K562 (cell line): ENCODE data around the gene KRTAP25-1. TPM values are rescaled to one million over a fixed set of nuclear protein-coding genes. Genes with fewer than 3 reads are reported as not detected.

ENCODE experiments used
- ELF4 ChIP-seq: fragments of 450-650 bp; formaldehyde crosslinking; IDR thresholded peaks from 2 replicates; pipeline ENCODE4 v1.4.0; 2022; ENCODE audit warnings: missing genetic modification characterization
- ERF ChIP-seq: fragments of 450-650 bp; formaldehyde crosslinking; IDR thresholded peaks from 2 replicates; pipeline ENCODE4 v1.4.0; 2020; ENCODE audit warnings: mild to moderate bottlenecking, mixed read lengths
- HDGF ChIP-seq: fragments of 450-650 bp; IDR thresholded peaks from 2 replicates; pipeline ENCODE4 v1.6.1; 2016
- HINFP ChIP-seq: fragments of 450-650 bp; conservative IDR thresholded peaks from 2 replicates; pipeline ENCODE4 v1.6.1; 2016; ENCODE audit warnings: missing genetic modification characterization, low read depth, mild to moderate bottlenecking, control low read depth, missing compliant biosample characterization
- KDM1A ChIP-seq, 2 experiments: fragments of 450-650 bp; IDR thresholded peaks; 2 replicates each; pipeline ENCODE4 v1.6.1; 2016; ENCODE audit warnings: mild to moderate bottlenecking in 2 of 2
- MAFG ChIP-seq: fragments of 450-650 bp; conservative IDR thresholded peaks from 2 replicates; pipeline ENCODE4 v1.6.1; 2016; ENCODE audit warnings: missing genetic modification characterization, missing compliant biosample characterization
- RAD21 ChIP-seq, 2 experiments: fragments of 250-450 bp in 1 of 2; fragments of 450-650 bp in 1 of 2; sonication (Bioruptor Pico) in 1 of 2; formaldehyde crosslinking in 1 of 2; IDR thresholded peaks in 1 of 2; conservative IDR thresholded peaks in 1 of 2; 2 replicates each; pipeline versions ENCODE4 v1.4.0 to v1.8.0; 2020 to 2022; ENCODE audit warnings: mild to moderate bottlenecking in 2 of 2, moderate library complexity in 1 of 2
- SAFB ChIP-seq: fragments of 200-400 bp; formaldehyde crosslinking; IDR thresholded peaks from 2 replicates; pipeline ENCODE4 v1.6.1; 2017; ENCODE audit warnings: low read depth, low read length, borderline replicate concordance
- UBTF ChIP-seq, 2 experiments: IDR thresholded peaks; 2 replicates each; pipeline ENCODE4 v1.6.1; 2012; ENCODE audit warnings: improper control_type of control experiment in 2 of 2, low read depth in 2 of 2, low read length in 2 of 2, borderline replicate concordance in 1 of 2
- ZBTB1 ChIP-seq: sonication (generic); formaldehyde crosslinking; IDR thresholded peaks from 2 replicates; pipeline ENCODE4 v1.8.1; 2023; ENCODE audit warnings: missing genetic modification reagents, low read depth, mild to moderate bottlenecking, borderline replicate concordance
- ZC3H8 ChIP-seq: fragments of 450-650 bp; IDR thresholded peaks from 2 replicates; pipeline ENCODE4 v1.6.1; 2017
- polyA plus RNA-seq, 8 experiments: library from polyadenylated mRNA; depleted of rRNA in 4 of 8; stranded (reverse) in 5 of 8; unstranded in 3 of 8; fragments of >200 nt; fragmentation: Nextera tagmentation in 2 of 8; fragmentation: Illumina TruSeq in 1 of 8; extraction: Ambion mirVana in 2 of 8; extraction: Trizol in 1 of 8; gene quantifications; 2 replicates each; pipeline versions ENCODE4 v1.2.1 to v1.2.3, GENCODE V29; 2011 to 2014; ENCODE audit warnings: inconsistent platforms in 1 of 8, missing spikeins in 1 of 8
- total RNA-seq, 7 experiments: library from RNA; depleted of rRNA in 6 of 7; stranded (reverse); fragments of >200 nt in 6 of 7; fragmentation: Illumina TruSeq in 2 of 7; extraction: Trizol in 2 of 7; gene quantifications; 2 replicates each; pipeline versions ENCODE4 v1.2.1 to v1.2.3, GENCODE V29; 2011 to 2021; ENCODE audit warnings: low replicate concordance in 1 of 7

Gene KRTAP25-1
- total and polyA plus RNA-seq, 9 of the 15 experiments (the other 6 are each of a cell fraction or from before 2014, with no cell fraction given) = not detected

- no peak for TF ChIP-seq ZBTB1 (CRISPR knock-in tag)
- TF ChIP-seq HINFP (tag) = no peak
- TF ChIP-seq ERF (CRISPR knock-in tag) = no peak
- no peak for TF ChIP-seq SAFB
- peak; percentile 25 to 59; a peak in 3 of 4 replicates for TF ChIP-seq RAD21 (CRISPR knock-in tag; conservative IDR thresholded peaks at IDR 0.05 in 1 of 2, IDR thresholded peaks at IDR 0.05 in 1 of 2)
- no peak for TF ChIP-seq UBTF (IDR thresholded peaks at IDR 0.05; ENCODE audit: borderline replicate concordance in 1 of 2, low read depth in 2 of 2, low read length in 2 of 2)
- no peak for TF ChIP-seq ELF4
- TF ChIP-seq MAFG (tag) = no peak
- TF ChIP-seq HDGF = no peak
- no peak for TF ChIP-seq KDM1A (IDR thresholded peaks at IDR 0.05)
- TF ChIP-seq ZC3H8 = no peak
Observed at GRCh38 chr21:30257773-30258172, 31.5 kb downstream of the KRTAP25-1 start (continued).
